LNCAP (cell line): ENCODE measurements around the gene IDUA.

Experiments
- TF ChIP-seq, protein P1 (sequence below): fragments of 450-650 bp; IDR thresholded peaks from 2 replicates; pipeline ENCODE4 v1.5.1; 2017; ENCODE audit warnings: mild to moderate bottlenecking

The IDUA gene

DNA sequence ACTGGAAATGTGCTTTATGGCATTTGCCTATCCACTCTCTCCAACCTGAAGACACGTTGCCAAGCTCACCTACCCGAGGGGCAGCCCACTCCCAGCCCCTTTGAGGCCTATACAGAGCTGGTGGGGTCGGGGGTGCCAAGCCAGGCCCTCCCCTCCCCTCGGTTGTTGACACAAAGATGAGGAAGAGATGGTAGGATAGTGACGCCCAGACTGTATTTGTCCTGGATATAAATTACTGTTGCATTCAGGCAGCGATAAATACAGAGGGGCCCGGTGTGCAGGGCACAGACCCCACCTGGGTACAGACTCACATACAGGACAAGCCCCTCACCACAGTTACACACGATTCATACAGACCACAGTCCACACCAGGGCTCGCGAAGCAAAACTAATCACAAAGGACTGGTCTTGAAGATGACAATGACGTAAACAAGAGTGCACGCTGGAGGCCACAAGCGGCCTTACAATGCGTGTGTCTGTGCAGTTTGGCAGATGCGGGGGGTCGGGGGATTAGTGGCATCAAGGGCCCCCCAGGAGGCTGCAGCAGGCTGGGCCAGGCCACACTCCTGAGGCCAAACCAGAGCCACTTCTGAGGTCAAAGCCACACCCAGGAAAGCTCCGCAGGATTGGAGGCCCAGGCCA, 28.0 kb upstream of the IDUA start:
- TF ChIP-seq, protein P1, sequence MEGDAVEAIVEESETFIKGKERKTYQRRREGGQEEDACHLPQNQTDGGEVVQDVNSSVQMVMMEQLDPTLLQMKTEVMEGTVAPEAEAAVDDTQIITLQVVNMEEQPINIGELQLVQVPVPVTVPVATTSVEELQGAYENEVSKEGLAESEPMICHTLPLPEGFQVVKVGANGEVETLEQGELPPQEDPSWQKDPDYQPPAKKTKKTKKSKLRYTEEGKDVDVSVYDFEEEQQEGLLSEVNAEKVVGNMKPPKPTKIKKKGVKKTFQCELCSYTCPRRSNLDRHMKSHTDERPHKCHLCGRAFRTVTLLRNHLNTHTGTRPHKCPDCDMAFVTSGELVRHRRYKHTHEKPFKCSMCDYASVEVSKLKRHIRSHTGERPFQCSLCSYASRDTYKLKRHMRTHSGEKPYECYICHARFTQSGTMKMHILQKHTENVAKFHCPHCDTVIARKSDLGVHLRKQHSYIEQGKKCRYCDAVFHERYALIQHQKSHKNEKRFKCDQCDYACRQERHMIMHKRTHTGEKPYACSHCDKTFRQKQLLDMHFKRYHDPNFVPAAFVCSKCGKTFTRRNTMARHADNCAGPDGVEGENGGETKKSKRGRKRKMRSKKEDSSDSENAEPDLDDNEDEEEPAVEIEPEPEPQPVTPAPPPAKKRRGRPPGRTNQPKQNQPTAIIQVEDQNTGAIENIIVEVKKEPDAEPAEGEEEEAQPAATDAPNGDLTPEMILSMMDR = no peak

GRCh38 chr4:959338-960139, 27.3 kb upstream of the IDUA start:
- TF ChIP-seq, protein P1 = no peak

- TF ChIP-seq, protein P1 = no peak
Measured at GRCh38 chr4:960140-960635, 26.7 kb upstream of the IDUA start.

DNA sequence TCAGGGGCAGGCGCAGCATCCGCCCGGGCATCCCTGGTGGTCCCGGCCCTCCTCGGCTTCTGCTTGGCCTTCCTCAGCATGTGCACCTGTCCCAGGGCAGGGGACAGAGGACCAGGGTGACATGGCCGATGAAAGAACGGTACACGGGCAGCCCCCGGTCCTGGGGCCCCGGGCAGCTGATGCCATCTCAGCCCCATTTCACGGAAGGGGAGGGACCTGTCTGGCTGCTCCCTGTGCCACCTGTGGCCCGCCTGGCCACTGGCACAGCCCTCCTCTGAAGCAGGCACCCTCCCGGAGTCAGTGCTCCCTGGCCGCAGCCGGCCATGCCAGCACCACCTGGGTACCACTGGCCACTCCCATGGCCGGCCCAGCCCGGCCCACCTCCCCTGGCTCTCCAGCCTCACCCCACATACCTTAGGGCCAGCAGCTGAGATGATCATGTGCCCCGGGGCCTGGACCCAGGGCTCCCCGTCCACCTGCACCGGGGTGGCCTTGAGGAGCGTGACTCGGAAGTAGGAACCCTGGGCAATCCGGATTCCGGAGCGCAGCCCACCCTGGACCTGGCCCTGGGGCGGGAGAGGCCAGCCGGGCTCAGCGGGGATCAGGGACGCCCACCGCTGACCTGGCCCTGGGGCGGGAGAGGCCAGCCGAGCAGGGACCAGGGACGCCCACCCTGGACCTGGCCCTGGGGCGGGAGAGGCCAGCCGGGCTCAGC, 26.1 kb upstream of the IDUA start:
- TF ChIP-seq, protein P1 = no peak

- TF ChIP-seq, protein P1 = no peak
Measured at GRCh38 chr4:961351-962230, 25.3 kb upstream of the IDUA start.

GRCh38 chr4:962231-963208, 24.3 kb upstream of the IDUA start:
- TF ChIP-seq, protein P1 = no peak
